ENCODE data around the gene MAU2. TPM values are rescaled to one million over a fixed set of nuclear protein-coding genes. Genes with fewer than 3 reads are reported as not detected.

Gene MAU2
- total RNA-seq, 1 experiment from 2014 or later, result 41.3 TPM

GRCh38 chr19:19300613-19301012 is 20.0 kb upstream of the MAU2 start:
- Mint-ChIP-seq H3K4me3 (ENCODE audit: low read depth, unreplicated experiment) (no peak overlapping the region), H3K4me1 (ENCODE audit: low read depth, unreplicated experiment) (no peaks in the 10 kb centered on the region), H3K9me3 (ENCODE audit: low read depth, unreplicated experiment) (no peaks in the 10 kb centered on the region), H3K36me3 (ENCODE audit: insufficient read depth, unreplicated experiment) (peaks cover 20% of the 10 kb centered on the region), H3K27me3 (ENCODE audit: unreplicated experiment) (no peaks in the 10 kb centered on the region), H3K27ac (ENCODE audit: unreplicated experiment) (no peak overlapping the region)
- intact Hi-C loops (cut with micrococcal nuclease; ENCODE audit: unreplicated experiment), result no loop called here
- no peak for TF ChIP-seq CTCF (IDR thresholded peaks at IDR 0.05; ENCODE audit: unreplicated experiment)
- DNase-seq, result no peak
- no TSS peak for BruUV-seq (replicated peaks)
- CTCF ChIA-PET, result no interaction called here

GRCh38 chr19:19303411-19303810 is 17.2 kb upstream of the MAU2 start:
- CTCF ChIA-PET, result no interaction called here
- peaks cover 14% of the 10 kb centered on the region for H3K36me3 Mint-ChIP-seq (ENCODE audit: insufficient read depth, unreplicated experiment)
- no peaks in the 10 kb centered on the region for H3K9me3 Mint-ChIP-seq (ENCODE audit: low read depth, unreplicated experiment)
- no peak for TF ChIP-seq CTCF (IDR thresholded peaks at IDR 0.05; ENCODE audit: unreplicated experiment)
- no TSS peak for BruUV-seq (replicated peaks)
- intact Hi-C loops (cut with micrococcal nuclease; ENCODE audit: unreplicated experiment), result no loop called here
- DNase-seq, result no peak
- no peaks in the 10 kb centered on the region for H3K4me1 Mint-ChIP-seq (ENCODE audit: low read depth, unreplicated experiment)
- no peaks in the 10 kb centered on the region for H3K27me3 Mint-ChIP-seq (ENCODE audit: unreplicated experiment)
- no peak overlapping the region for H3K27ac Mint-ChIP-seq (ENCODE audit: unreplicated experiment)
- no peak overlapping the region for H3K4me3 Mint-ChIP-seq (ENCODE audit: low read depth, unreplicated experiment)

GRCh38 chr19:19304186-19304965 is 16.3 kb upstream of the MAU2 start:
- H3K4me3 Mint-ChIP-seq (ENCODE audit: low read depth, unreplicated experiment), result no peak overlapping the region
- CTCF ChIA-PET, result no interaction called here
- H3K27me3 Mint-ChIP-seq (ENCODE audit: unreplicated experiment), result no peaks in the 10 kb centered on the region
- no peaks in the 10 kb centered on the region for H3K4me1 Mint-ChIP-seq (ENCODE audit: low read depth, unreplicated experiment)
- DNase-seq, result no peak
- TF ChIP-seq CTCF (IDR thresholded peaks at IDR 0.05; ENCODE audit: unreplicated experiment), result no peak
- intact Hi-C loops (cut with micrococcal nuclease; ENCODE audit: unreplicated experiment), result no loop called here
- no peaks in the 10 kb centered on the region for H3K9me3 Mint-ChIP-seq (ENCODE audit: low read depth, unreplicated experiment)
- H3K36me3 Mint-ChIP-seq (ENCODE audit: insufficient read depth, unreplicated experiment), result peaks cover 11% of the 10 kb centered on the region
- BruUV-seq (replicated peaks), result no TSS peak
- no peak overlapping the region for H3K27ac Mint-ChIP-seq (ENCODE audit: unreplicated experiment)

GRCh38 chr19:19305066-19305465 is 15.6 kb upstream of the MAU2 start:
- DNase-seq, result no peak
- Mint-ChIP-seq H3K4me1 (ENCODE audit: low read depth, unreplicated experiment) (no peaks in the 10 kb centered on the region), H3K9me3 (ENCODE audit: low read depth, unreplicated experiment) (no peaks in the 10 kb centered on the region), H3K4me3 (ENCODE audit: low read depth, unreplicated experiment) (no peak overlapping the region), H3K27ac (ENCODE audit: unreplicated experiment) (no peak overlapping the region), H3K36me3 (ENCODE audit: insufficient read depth, unreplicated experiment) (peaks cover 11% of the 10 kb centered on the region), H3K27me3 (ENCODE audit: unreplicated experiment) (no peaks in the 10 kb centered on the region)
- intact Hi-C loops (cut with micrococcal nuclease; ENCODE audit: unreplicated experiment), result no loop called here
- CTCF ChIA-PET, result no interaction called here
- no TSS peak for BruUV-seq (replicated peaks)
- no peak for TF ChIP-seq CTCF (IDR thresholded peaks at IDR 0.05; ENCODE audit: unreplicated experiment)
